Testis (tissue), 2 donors: ENCODE results near the gene TSSK2.

Experiments used
- CTCF ChIP-seq, 3 experiments: fragments of 450-650 bp in 2 of 3; fragments of 200-600 bp in 1 of 3; sonication (generic) in 1 of 3; IDR thresholded peaks; one replicate each; pipeline ENCODE4 v1.5.1; 2016 to 2019; ENCODE audit warnings: antibody characterized with exemption in 3 of 3, mild to moderate bottlenecking in 2 of 3, moderate library complexity in 1 of 3
- POLR2A ChIP-seq: fragments of 450-650 bp; IDR thresholded peaks from one replicate; pipeline ENCODE4 v1.6.1; 2017; ENCODE audit warnings: antibody characterized with exemption, mild to moderate bottlenecking, moderate library complexity

GRCh38 chr22:19122752-19123492 lies 8.2 kb upstream of the TSSK2 start:
- TF ChIP-seq CTCF (IDR thresholded peaks at IDR 0.05) = no peak
- TF ChIP-seq POLR2A = no peak
